ENCODE measurements around the gene TNPO2.

GRCh38 chr19:12665281-12665573 is 58.5 kb downstream of the TNPO2 start:
- TF ChIP-seq CTCF (conservative IDR thresholded peaks at IDR 0.05; ENCODE audit: low read length) (no peak), EZH2phosphoT487 (IDR thresholded peaks at IDR 0.05; ENCODE audit: borderline replicate concordance) (no peak)
